Measurements from ENCODE around the gene LRMDA.

DNA sequence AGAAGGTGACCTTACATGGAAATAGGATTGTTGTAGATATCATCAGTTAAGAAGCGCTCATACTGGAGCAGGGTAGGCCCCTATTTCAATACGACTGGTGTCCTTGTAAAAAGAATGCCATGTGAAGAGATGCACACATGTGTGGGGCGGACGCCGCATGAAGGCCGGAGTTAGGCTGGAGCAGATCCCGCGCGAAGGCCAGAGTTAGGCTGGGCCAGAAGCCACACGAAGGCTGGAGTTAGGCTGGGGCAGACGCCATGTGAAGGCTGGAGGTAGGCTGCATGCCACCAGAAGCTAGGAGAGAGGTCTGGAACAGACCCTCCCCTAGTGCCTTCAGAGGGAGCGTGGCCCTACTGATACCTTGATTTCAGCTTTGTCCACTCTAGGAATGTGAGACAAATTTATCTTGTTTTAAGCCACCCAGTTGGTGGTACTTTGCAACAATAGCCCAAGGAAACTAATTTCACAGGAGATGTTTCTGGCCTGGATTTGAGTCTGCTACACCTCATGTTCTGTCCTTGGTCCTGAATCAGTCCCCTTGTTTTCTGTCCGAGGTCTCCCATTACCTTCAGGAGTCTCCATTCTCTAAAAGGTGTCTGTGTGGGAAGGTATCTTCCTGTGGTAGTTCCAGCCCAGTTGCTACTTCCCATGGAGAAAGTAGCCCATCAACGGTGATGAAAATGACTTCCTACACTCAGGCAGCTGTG lies 585.8 kb downstream of the LRMDA start:
- TF ChIP-seq, protein P1, sequence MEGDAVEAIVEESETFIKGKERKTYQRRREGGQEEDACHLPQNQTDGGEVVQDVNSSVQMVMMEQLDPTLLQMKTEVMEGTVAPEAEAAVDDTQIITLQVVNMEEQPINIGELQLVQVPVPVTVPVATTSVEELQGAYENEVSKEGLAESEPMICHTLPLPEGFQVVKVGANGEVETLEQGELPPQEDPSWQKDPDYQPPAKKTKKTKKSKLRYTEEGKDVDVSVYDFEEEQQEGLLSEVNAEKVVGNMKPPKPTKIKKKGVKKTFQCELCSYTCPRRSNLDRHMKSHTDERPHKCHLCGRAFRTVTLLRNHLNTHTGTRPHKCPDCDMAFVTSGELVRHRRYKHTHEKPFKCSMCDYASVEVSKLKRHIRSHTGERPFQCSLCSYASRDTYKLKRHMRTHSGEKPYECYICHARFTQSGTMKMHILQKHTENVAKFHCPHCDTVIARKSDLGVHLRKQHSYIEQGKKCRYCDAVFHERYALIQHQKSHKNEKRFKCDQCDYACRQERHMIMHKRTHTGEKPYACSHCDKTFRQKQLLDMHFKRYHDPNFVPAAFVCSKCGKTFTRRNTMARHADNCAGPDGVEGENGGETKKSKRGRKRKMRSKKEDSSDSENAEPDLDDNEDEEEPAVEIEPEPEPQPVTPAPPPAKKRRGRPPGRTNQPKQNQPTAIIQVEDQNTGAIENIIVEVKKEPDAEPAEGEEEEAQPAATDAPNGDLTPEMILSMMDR (IDR thresholded peaks at IDR 0.05), result no peak
- no peak for TF ChIP-seq POLR2A (IDR thresholded peaks at IDR 0.05)
